GM18507 (cell line): Measurements from ENCODE around the gene SMARCC1.
"Not testable (repeated sequence)": the region's sequence is repeated elsewhere in the genome, so short reads cannot be mapped to it uniquely, and the experiment has no call there.

Experiments used
- DNase-seq: peaks from one replicate; pipeline ENCODE4 v3.0.0; 2011; ENCODE audit warnings: low read depth; ENCODE audit not compliant: insufficient read length; ENCODE audit errors: extremely low spot score
- FAIRE-seq: peaks from 2 replicates; lab custom pipeline; 2011; peaks lifted over from hg19 to GRCh38; lab: Jason Lieb, UNC

SMARCC1 gene

GRCh38 chr3:47781685-47782445 lies at the start of gene SMARCC1:
SMARCC1 (minus strand) TSS chr3:47781893; CDS start chr3:47781797, 96 bp downstream.
- FAIRE-seq (peak; percentile 97), DNase-seq (peak; percentile 92)

- DNase-seq, FAIRE-seq: not testable (repeated sequence)
Measured at GRCh38 chr3:47829482-47829881, 47.8 kb upstream of the SMARCC1 start.

- no peak for FAIRE-seq
- no peak for DNase-seq
Measured at GRCh38 chr3:47825590-47825989, 43.9 kb upstream of the SMARCC1 start.

GRCh38 chr3:47824541-47825473 lies 43.1 kb upstream of the SMARCC1 start:
- DNase-seq, result peak; percentile 94
- FAIRE-seq, result peak; percentile 89

GRCh38 chr3:47817609-47818008 lies 35.9 kb upstream of the SMARCC1 start:
- no peak for FAIRE-seq

GRCh38 chr3:47813551-47814177 lies 32.0 kb upstream of the SMARCC1 start:
- FAIRE-seq (no peak), DNase-seq (no peak)

More at GRCh38 chr3:47817609-47818008, 35.9 kb upstream of the SMARCC1 start:
- DNase-seq, result no peak

- no peak for FAIRE-seq
Measured at GRCh38 chr3:47804577-47804976, 22.9 kb upstream of the SMARCC1 start.

GRCh38 chr3:47803480-47804025 lies 21.9 kb upstream of the SMARCC1 start:
- no peak for FAIRE-seq
- no peak for DNase-seq

More at GRCh38 chr3:47804577-47804976, 22.9 kb upstream of the SMARCC1 start:
- DNase-seq, result no peak

GRCh38 chr3:47802734-47803479 lies 21.2 kb upstream of the SMARCC1 start, which contains the start of gene DHX30:
DHX30 (plus strand) TSS chr3:47803138; CDS start chr3:47810684, 7,546 bp downstream.
- DNase-seq, result peak; percentile 79
- FAIRE-seq, result peak; percentile 86

GRCh38 chr3:47799733-47800132 lies 18.0 kb upstream of the SMARCC1 start:
- DNase-seq (no peak), FAIRE-seq (no peak)

GRCh38 chr3:47794544-47794943 lies 12.9 kb upstream of the SMARCC1 start:
- FAIRE-seq (no peak), DNase-seq (no peak)

GRCh38 chr3:47792699-47793098 lies 11.0 kb upstream of the SMARCC1 start:
- no peak for FAIRE-seq
- DNase-seq, result no peak

GRCh38 chr3:47791193-47791855 lies 9.6 kb upstream of the SMARCC1 start:
- FAIRE-seq, result no peak
- no peak for DNase-seq

GRCh38 chr3:47783673-47784072 lies 2.0 kb upstream of the SMARCC1 start:
- DNase-seq (no peak), FAIRE-seq (no peak)

- DNase-seq (no peak), FAIRE-seq (no peak)
Measured at GRCh38 chr3:47782446-47783308, 984 bp upstream of the SMARCC1 start.

- DNase-seq, result no peak
- FAIRE-seq, result peak; percentile 51
Measured at GRCh38 chr3:47780741-47781684, 680 bp downstream of the SMARCC1 start.
